Hepatocyte (in vitro differentiated cells): Measurements from ENCODE around the gene DAB2IP. TPM values are rescaled to one million over a fixed set of nuclear protein-coding genes. Genes with fewer than 3 reads are reported as not detected.

Experiments used
- DNase-seq: peaks from one replicate; pipeline ENCODE4 v3.0.0-alpha.2; 2016; ENCODE audit warnings: low spot score
- H2AFZ ChIP-seq: fragments of 200-600 bp; sonication (generic); 2 replicates; pipeline ENCODE4 v1.6.0; 2016; ENCODE audit warnings: antibody characterized with exemption, mild to moderate bottlenecking
- H3K27ac ChIP-seq: fragments of 200-600 bp; sonication (generic); 2 replicates; pipeline ENCODE4 v1.5.1; 2016; ENCODE audit warnings: mild to moderate bottlenecking
- H3K27me3 ChIP-seq: fragments of 200-600 bp; sonication (generic); 2 replicates; pipeline ENCODE4 v1.6.1; 2016
- H3K36me3 ChIP-seq: fragments of 200-600 bp; sonication (generic); replicated peaks from 2 replicates; pipeline ENCODE4 v1.5.1; 2016; ENCODE audit warnings: low read depth; ENCODE audit not compliant: insufficient read depth
- H3K4me1 ChIP-seq: fragments of 200-600 bp; sonication (generic); 2 replicates; pipeline ENCODE4 v1.5.1; 2016; ENCODE audit warnings: mild to moderate bottlenecking, moderate library complexity; ENCODE audit not compliant: insufficient read depth
- H3K4me2 ChIP-seq: fragments of 200-600 bp; sonication (generic); 2 replicates; pipeline ENCODE4 v1.6.0; 2016
- H3K4me3 ChIP-seq: fragments of 200-600 bp; sonication (generic); 2 replicates; pipeline ENCODE4 v1.5.1; 2016; ENCODE audit warnings: mild to moderate bottlenecking
- H3K79me2 ChIP-seq: fragments of 200-600 bp; sonication (generic); 2 replicates; pipeline ENCODE4 v1.6.0; 2017; ENCODE audit warnings: mild to moderate bottlenecking
- H3K9me2 ChIP-seq: fragments of 200-600 bp; sonication (generic); replicated peaks from 2 replicates; pipeline ENCODE4 v1.6.0; 2017; ENCODE audit warnings: mild to moderate bottlenecking; ENCODE audit not compliant: insufficient read depth
- H3K9me3 ChIP-seq: fragments of 200-600 bp; sonication (generic); 2 replicates; pipeline ENCODE4 v1.5.1; 2016; ENCODE audit warnings: low read depth, mild to moderate bottlenecking
- H4K20me1 ChIP-seq: fragments of 200-600 bp; sonication (generic); 2 replicates; pipeline ENCODE4 v1.6.0; 2016; ENCODE audit warnings: mild to moderate bottlenecking; ENCODE audit not compliant: insufficient read depth, poor library complexity, severe bottlenecking
- CTCF ChIP-seq: fragments of 200-600 bp; sonication (generic); IDR thresholded peaks from 2 replicates; pipeline ENCODE4 v1.5.1; 2016; ENCODE audit warnings: antibody characterized with exemption, mild to moderate bottlenecking; ENCODE audit not compliant: poor library complexity
- EZH2 ChIP-seq: fragments of 200-600 bp; sonication (generic); IDR thresholded peaks from 2 replicates; pipeline ENCODE4 v1.6.1; 2016; ENCODE audit warnings: antibody characterized with exemption, mild to moderate bottlenecking, borderline replicate concordance
- EZH2phosphoT487 ChIP-seq: fragments of 200-600 bp; sonication (generic); IDR thresholded peaks from one replicate; pipeline ENCODE4 v1.6.1; 2018; ENCODE audit warnings: antibody characterized with exemption, mild to moderate bottlenecking, low read depth, moderate library complexity; ENCODE audit not compliant: unreplicated experiment, severe bottlenecking
- WGBS: methylation state at CpG from one replicate; pipeline ENCODE4 v1.1.6; 2016; ENCODE audit warnings: low lambda C conversion rate; ENCODE audit errors: missing lambda C conversion rate; 5-methylcytosine and 5-hydroxymethylcytosine counted together
- polyA plus RNA-seq: library from polyadenylated mRNA; unstranded; fragments of >200 nt; fragmentation: Nextera tagmentation; extraction: Ambion mirVana; gene quantifications from 2 replicates; pipeline ENCODE4 v1.2.1, GENCODE V29; 2016
- total RNA-seq: library from RNA; depleted of rRNA; stranded (reverse); fragments of >200 nt; gene quantifications from 2 replicates; pipeline ENCODE4 v1.2.3, GENCODE V29; 2014

Gene DAB2IP
- total and polyA plus RNA-seq, 2 experiments from 2014 or later = 11.6 to 31.0 TPM

- no peak overlapping the region for H2AFZ ChIP-seq
- no peak for TF ChIP-seq CTCF
- TF ChIP-seq EZH2 = no peak
- TF ChIP-seq EZH2phosphoT487 = no peak
- DNase-seq = no peak
- peak overlapping the region; percentile 91 for H3K27ac ChIP-seq
- H3K9me2 ChIP-seq = no peaks in the 10 kb centered on the region
- no peak overlapping the region for H3K4me3 ChIP-seq
- H3K9me3 ChIP-seq = no peaks in the 10 kb centered on the region
- peaks cover 29% of the 10 kb centered on the region for H3K79me2 ChIP-seq
- H4K20me1 ChIP-seq = peaks cover 15% of the 10 kb centered on the region
- no peaks in the 10 kb centered on the region for H3K27me3 ChIP-seq
- 41% methylated on average over 9 of the region's 9 CpGs for WGBS
- H3K36me3 ChIP-seq = no peaks in the 10 kb centered on the region
- H3K4me2 ChIP-seq = peak overlapping the region; percentile 81
- H3K4me1 ChIP-seq = peaks cover 33% of the 10 kb centered on the region
These were observed 1.8 kb upstream of the DAB2IP start for GRCh38 chr9:121649476-121650216.

GRCh38 chr9:121650217-121651007 is 1.0 kb upstream of the DAB2IP start:
- WGBS = 18% methylated on average over 12 of the region's 15 CpGs
- Histone ChIP-seq H3K36me3 (no peaks in the 10 kb centered on the region), H3K79me2 (peaks cover 36% of the 10 kb centered on the region), H4K20me1 (peaks cover 20% of the 10 kb centered on the region), H3K9me2 (no peaks in the 10 kb centered on the region), H3K4me3 (peak overlapping the region; percentile 71), H3K4me1 (peaks cover 33% of the 10 kb centered on the region), H3K27me3 (no peaks in the 10 kb centered on the region), H3K9me3 (no peaks in the 10 kb centered on the region), H3K4me2 (peak overlapping the region; percentile 81), H2AFZ (peak overlapping the region; percentile 66), H3K27ac (peak overlapping the region; percentile 91)
- DNase-seq = peak; percentile 92
- TF ChIP-seq EZH2 = no peak
- TF ChIP-seq CTCF = no peak
- no peak for TF ChIP-seq EZH2phosphoT487

- H3K4me2 ChIP-seq = peak overlapping the region; percentile 81
- peak overlapping the region; percentile 91 for H3K27ac ChIP-seq
- TF ChIP-seq CTCF (no peak), EZH2 (no peak), EZH2phosphoT487 (no peak)
- no peaks in the 10 kb centered on the region for H3K27me3 ChIP-seq
- no peak for DNase-seq
- 11% methylated on average over 9 of the region's 9 CpGs for WGBS
- peaks cover 33% of the 10 kb centered on the region for H3K4me1 ChIP-seq
- H3K36me3 ChIP-seq = no peaks in the 10 kb centered on the region
- H3K9me3 ChIP-seq = no peaks in the 10 kb centered on the region
- H3K79me2 ChIP-seq = peaks cover 41% of the 10 kb centered on the region
- H3K9me2 ChIP-seq = no peaks in the 10 kb centered on the region
- H3K4me3 ChIP-seq = peak overlapping the region; percentile 71
- H4K20me1 ChIP-seq = peaks cover 22% of the 10 kb centered on the region
- H2AFZ ChIP-seq = peak overlapping the region; percentile 66
These were observed 483 bp upstream of the DAB2IP start for GRCh38 chr9:121651008-121651294.
